Progenitor cell of endocrine pancreas (in vitro differentiated cells): Measurements from ENCODE around the gene MTFP1. TPM values are rescaled to one million over a fixed set of nuclear protein-coding genes. Genes with fewer than 3 reads are reported as not detected.

Experiments used
- DNase-seq: peaks from one replicate; pipeline ENCODE4 v3.0.0; 2021; ENCODE audit warnings: low spot score; ENCODE audit not compliant: unreplicated experiment
- H3K27ac Mint-ChIP-seq: 2 replicates; pipeline ENCODE4 v1.8.0; 2021; ENCODE audit warnings: mild to moderate bottlenecking, moderate library complexity, mixed read lengths
- H3K27me3 Mint-ChIP-seq: 2 replicates; pipeline ENCODE4 v1.8.0; 2021; ENCODE audit warnings: mixed read lengths
- H3K36me3 Mint-ChIP-seq: 2 replicates; pipeline ENCODE4 v1.8.0; 2022; ENCODE audit warnings: mixed read lengths; ENCODE audit not compliant: insufficient read depth
- H3K4me1 Mint-ChIP-seq: 2 replicates; pipeline ENCODE4 v1.8.0; 2021; ENCODE audit warnings: low read depth, mixed read lengths
- H3K4me3 Mint-ChIP-seq: 2 replicates; pipeline ENCODE4 v1.8.0; 2021; ENCODE audit warnings: low read depth, mild to moderate bottlenecking, moderate library complexity, mixed read lengths
- H3K9me3 Mint-ChIP-seq: 2 replicates; pipeline ENCODE4 v1.8.0; 2021; ENCODE audit warnings: low read depth, mixed read lengths
- CTCF ChIP-seq: fragments of 200-600 bp; sonication (generic); IDR thresholded peaks from one replicate; pipeline ENCODE4 v1.5.0; 2021; ENCODE audit warnings: antibody characterized with exemption, mild to moderate bottlenecking; ENCODE audit not compliant: unreplicated experiment
- total RNA-seq: library from RNA; stranded (reverse); gene quantifications from 2 replicates; pipeline ENCODE4 v1.2.1, GENCODE V29; 2021

MTFP1 gene
- total RNA-seq, 1 donor from 2014 or later: 16.6 TPM

GRCh38 chr22:30439226-30439625 lies 13.7 kb downstream of the MTFP1 start:
- Mint-ChIP-seq H3K36me3 (no peaks in the 10 kb centered on the region), H3K27me3 (peaks cover 6% of the 10 kb centered on the region), H3K9me3 (no peaks in the 10 kb centered on the region), H3K4me3 (no peak overlapping the region), H3K4me1 (peaks cover 24% of the 10 kb centered on the region), H3K27ac (no peak overlapping the region)
- TF ChIP-seq CTCF: no peak
- no peak for DNase-seq

- H3K4me3 Mint-ChIP-seq: no peak overlapping the region
- no peaks in the 10 kb centered on the region for H3K9me3 Mint-ChIP-seq
- H3K36me3 Mint-ChIP-seq: no peaks in the 10 kb centered on the region
- H3K4me1 Mint-ChIP-seq: peaks cover 24% of the 10 kb centered on the region
- H3K27me3 Mint-ChIP-seq: peaks cover 6% of the 10 kb centered on the region
- DNase-seq: no peak
- TF ChIP-seq CTCF: no peak
- H3K27ac Mint-ChIP-seq: no peak overlapping the region
Observed at GRCh38 chr22:30439836-30440235, 14.3 kb downstream of the MTFP1 start.

- Mint-ChIP-seq H3K4me1 (peaks cover 27% of the 10 kb centered on the region), H3K36me3 (no peaks in the 10 kb centered on the region), H3K4me3 (no peak overlapping the region), H3K27ac (peak overlapping the region; percentile 8), H3K27me3 (peaks cover 6% of the 10 kb centered on the region), H3K9me3 (no peaks in the 10 kb centered on the region)
- DNase-seq: no peak
- no peak for TF ChIP-seq CTCF
Observed at GRCh38 chr22:30441088-30441487, 15.5 kb downstream of the MTFP1 start.

GRCh38 chr22:30444632-30445437 lies 19.3 kb downstream of the MTFP1 start:
- DNase-seq: peak; percentile 65
- H3K27me3 Mint-ChIP-seq: peaks cover 11% of the 10 kb centered on the region
- TF ChIP-seq CTCF: peak; percentile 80
- no peak overlapping the region for H3K4me3 Mint-ChIP-seq
- H3K27ac Mint-ChIP-seq: no peak overlapping the region
- no peaks in the 10 kb centered on the region for H3K9me3 Mint-ChIP-seq
- H3K4me1 Mint-ChIP-seq: peaks cover 9% of the 10 kb centered on the region
- no peaks in the 10 kb centered on the region for H3K36me3 Mint-ChIP-seq

GRCh38 chr22:30445438-30446145 lies 20.0 kb downstream of the MTFP1 start:
- Mint-ChIP-seq H3K9me3 (no peaks in the 10 kb centered on the region), H3K36me3 (no peaks in the 10 kb centered on the region), H3K27ac (no peak overlapping the region), H3K4me3 (no peak overlapping the region), H3K4me1 (peaks cover 9% of the 10 kb centered on the region), H3K27me3 (peaks cover 9% of the 10 kb centered on the region)
- DNase-seq: no peak
- TF ChIP-seq CTCF: peak; percentile 10
